K562 (cell line): ENCODE results near the gene INHA. TPM values are rescaled to one million over a fixed set of nuclear protein-coding genes. Genes with fewer than 3 reads are reported as not detected.
A peak's percentile ranks its signal among the peaks of the same experiment; 100 is the strongest.

ENCODE experiments used
- ARID2 ChIP-seq: fragments of 450-650 bp; IDR thresholded peaks from 2 replicates; pipeline ENCODE4 v1.6.1; 2017; ENCODE audit warnings: antibody characterized with exemption, mild to moderate bottlenecking
- PCBP1 ChIP-seq: fragments of 200-400 bp; formaldehyde crosslinking; IDR thresholded peaks from 2 replicates; pipeline ENCODE4 v1.6.1; 2018; ENCODE audit warnings: mild to moderate bottlenecking, low read depth, low read length; ENCODE audit not compliant: poor library complexity, severe bottlenecking
- POLR2B ChIP-seq: fragments of 450-650 bp; IDR thresholded peaks from 2 replicates; pipeline ENCODE4 v1.6.1; 2018; ENCODE audit warnings: low read depth; ENCODE audit not compliant: partially characterized antibody
- SMARCA5 ChIP-seq: fragments of 450-650 bp; IDR thresholded peaks from 2 replicates; pipeline ENCODE4 v1.6.1; 2016
- ZC3H11A ChIP-seq: IDR thresholded peaks from 2 replicates; pipeline ENCODE4 v1.6.1; 2012; ENCODE audit warnings: low read depth, low read length, improper control_type of control experiment
- polyA plus RNA-seq, 8 experiments: library from polyadenylated mRNA; depleted of rRNA in 4 of 8; stranded (reverse) in 5 of 8; unstranded in 3 of 8; fragments of >200 nt; fragmentation: Nextera tagmentation in 2 of 8; fragmentation: Illumina TruSeq in 1 of 8; extraction: Ambion mirVana in 2 of 8; extraction: Trizol in 1 of 8; gene quantifications; 2 replicates each; pipeline versions ENCODE4 v1.2.1 to v1.2.3, GENCODE V29; 2011 to 2014; ENCODE audit warnings: inconsistent platforms in 1 of 8, missing spikeins in 1 of 8
- total RNA-seq, 7 experiments: library from RNA; depleted of rRNA in 6 of 7; stranded (reverse); fragments of >200 nt in 6 of 7; fragmentation: Illumina TruSeq in 2 of 7; extraction: Trizol in 2 of 7; gene quantifications; 2 replicates each; pipeline versions ENCODE4 v1.2.1 to v1.2.3, GENCODE V29; 2011 to 2021; ENCODE audit warnings: low replicate concordance in 1 of 7
- TF ChIP-seq, protein P1 (sequence below): fragments of 250-450 bp; sonication (Bioruptor Pico); IDR thresholded peaks from 2 replicates; pipeline ENCODE4 v1.5.0; 2022; ENCODE audit warnings: mild to moderate bottlenecking
- TF ChIP-seq, protein P2 (sequence below): sonication (generic); formaldehyde crosslinking; IDR thresholded peaks from 2 replicates; pipeline ENCODE4 v1.8.0; 2022; ENCODE audit warnings: mild to moderate bottlenecking, missing genetic modification reagents
- TF ChIP-seq, protein P3 (sequence below): sonication (generic); formaldehyde crosslinking; IDR thresholded peaks from 2 replicates; pipeline ENCODE4 v1.8.1; 2023; ENCODE audit warnings: missing genetic modification reagents, mild to moderate bottlenecking, borderline replicate concordance
- TF ChIP-seq, protein P4 (sequence below): fragments of 450-650 bp; IDR thresholded peaks from 2 replicates; pipeline ENCODE4 v1.6.1; 2017; ENCODE audit warnings: mild to moderate bottlenecking, moderate library complexity
- TF ChIP-seq, protein P5 (sequence below): fragments of 450-650 bp; formaldehyde crosslinking; conservative IDR thresholded peaks from 2 replicates; pipeline ENCODE4 v1.4.0; 2022; ENCODE audit warnings: mild to moderate bottlenecking, missing genetic modification characterization

The INHA gene
- total and polyA plus RNA-seq, 9 of the 15 experiments (the other 6 are each of a cell fraction or from before 2014, with no cell fraction given), result 0.07 to 1.9 (median 0.40) TPM

GRCh38 chr2:219597552-219598307, 25.6 kb downstream of the INHA start, which contains the start of gene STK11IP (continued):
- TF ChIP-seq, protein P1, sequence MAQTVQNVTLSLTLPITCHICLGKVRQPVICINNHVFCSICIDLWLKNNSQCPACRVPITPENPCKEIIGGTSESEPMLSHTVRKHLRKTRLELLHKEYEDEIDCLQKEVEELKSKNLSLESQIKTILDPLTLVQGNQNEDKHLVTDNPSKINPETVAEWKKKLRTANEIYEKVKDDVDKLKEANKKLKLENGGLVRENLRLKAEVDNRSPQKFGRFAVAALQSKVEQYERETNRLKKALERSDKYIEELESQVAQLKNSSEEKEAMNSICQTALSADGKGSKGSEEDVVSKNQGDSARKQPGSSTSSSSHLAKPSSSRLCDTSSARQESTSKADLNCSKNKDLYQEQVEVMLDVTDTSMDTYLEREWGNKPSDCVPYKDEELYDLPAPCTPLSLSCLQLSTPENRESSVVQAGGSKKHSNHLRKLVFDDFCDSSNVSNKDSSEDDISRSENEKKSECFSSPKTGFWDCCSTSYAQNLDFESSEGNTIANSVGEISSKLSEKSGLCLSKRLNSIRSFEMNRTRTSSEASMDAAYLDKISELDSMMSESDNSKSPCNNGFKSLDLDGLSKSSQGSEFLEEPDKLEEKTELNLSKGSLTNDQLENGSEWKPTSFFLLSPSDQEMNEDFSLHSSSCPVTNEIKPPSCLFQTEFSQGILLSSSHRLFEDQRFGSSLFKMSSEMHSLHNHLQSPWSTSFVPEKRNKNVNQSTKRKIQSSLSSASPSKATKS, result no peak
- TF ChIP-seq, protein P2, sequence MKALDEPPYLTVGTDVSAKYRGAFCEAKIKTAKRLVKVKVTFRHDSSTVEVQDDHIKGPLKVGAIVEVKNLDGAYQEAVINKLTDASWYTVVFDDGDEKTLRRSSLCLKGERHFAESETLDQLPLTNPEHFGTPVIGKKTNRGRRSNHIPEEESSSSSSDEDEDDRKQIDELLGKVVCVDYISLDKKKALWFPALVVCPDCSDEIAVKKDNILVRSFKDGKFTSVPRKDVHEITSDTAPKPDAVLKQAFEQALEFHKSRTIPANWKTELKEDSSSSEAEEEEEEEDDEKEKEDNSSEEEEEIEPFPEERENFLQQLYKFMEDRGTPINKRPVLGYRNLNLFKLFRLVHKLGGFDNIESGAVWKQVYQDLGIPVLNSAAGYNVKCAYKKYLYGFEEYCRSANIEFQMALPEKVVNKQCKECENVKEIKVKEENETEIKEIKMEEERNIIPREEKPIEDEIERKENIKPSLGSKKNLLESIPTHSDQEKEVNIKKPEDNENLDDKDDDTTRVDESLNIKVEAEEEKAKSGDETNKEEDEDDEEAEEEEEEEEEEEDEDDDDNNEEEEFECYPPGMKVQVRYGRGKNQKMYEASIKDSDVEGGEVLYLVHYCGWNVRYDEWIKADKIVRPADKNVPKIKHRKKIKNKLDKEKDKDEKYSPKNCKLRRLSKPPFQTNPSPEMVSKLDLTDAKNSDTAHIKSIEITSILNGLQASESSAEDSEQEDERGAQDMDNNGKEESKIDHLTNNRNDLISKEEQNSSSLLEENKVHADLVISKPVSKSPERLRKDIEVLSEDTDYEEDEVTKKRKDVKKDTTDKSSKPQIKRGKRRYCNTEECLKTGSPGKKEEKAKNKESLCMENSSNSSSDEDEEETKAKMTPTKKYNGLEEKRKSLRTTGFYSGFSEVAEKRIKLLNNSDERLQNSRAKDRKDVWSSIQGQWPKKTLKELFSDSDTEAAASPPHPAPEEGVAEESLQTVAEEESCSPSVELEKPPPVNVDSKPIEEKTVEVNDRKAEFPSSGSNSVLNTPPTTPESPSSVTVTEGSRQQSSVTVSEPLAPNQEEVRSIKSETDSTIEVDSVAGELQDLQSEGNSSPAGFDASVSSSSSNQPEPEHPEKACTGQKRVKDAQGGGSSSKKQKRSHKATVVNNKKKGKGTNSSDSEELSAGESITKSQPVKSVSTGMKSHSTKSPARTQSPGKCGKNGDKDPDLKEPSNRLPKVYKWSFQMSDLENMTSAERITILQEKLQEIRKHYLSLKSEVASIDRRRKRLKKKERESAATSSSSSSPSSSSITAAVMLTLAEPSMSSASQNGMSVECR (CRISPR knock-in tag), result peak; percentile 99
- TF ChIP-seq, protein P3, sequence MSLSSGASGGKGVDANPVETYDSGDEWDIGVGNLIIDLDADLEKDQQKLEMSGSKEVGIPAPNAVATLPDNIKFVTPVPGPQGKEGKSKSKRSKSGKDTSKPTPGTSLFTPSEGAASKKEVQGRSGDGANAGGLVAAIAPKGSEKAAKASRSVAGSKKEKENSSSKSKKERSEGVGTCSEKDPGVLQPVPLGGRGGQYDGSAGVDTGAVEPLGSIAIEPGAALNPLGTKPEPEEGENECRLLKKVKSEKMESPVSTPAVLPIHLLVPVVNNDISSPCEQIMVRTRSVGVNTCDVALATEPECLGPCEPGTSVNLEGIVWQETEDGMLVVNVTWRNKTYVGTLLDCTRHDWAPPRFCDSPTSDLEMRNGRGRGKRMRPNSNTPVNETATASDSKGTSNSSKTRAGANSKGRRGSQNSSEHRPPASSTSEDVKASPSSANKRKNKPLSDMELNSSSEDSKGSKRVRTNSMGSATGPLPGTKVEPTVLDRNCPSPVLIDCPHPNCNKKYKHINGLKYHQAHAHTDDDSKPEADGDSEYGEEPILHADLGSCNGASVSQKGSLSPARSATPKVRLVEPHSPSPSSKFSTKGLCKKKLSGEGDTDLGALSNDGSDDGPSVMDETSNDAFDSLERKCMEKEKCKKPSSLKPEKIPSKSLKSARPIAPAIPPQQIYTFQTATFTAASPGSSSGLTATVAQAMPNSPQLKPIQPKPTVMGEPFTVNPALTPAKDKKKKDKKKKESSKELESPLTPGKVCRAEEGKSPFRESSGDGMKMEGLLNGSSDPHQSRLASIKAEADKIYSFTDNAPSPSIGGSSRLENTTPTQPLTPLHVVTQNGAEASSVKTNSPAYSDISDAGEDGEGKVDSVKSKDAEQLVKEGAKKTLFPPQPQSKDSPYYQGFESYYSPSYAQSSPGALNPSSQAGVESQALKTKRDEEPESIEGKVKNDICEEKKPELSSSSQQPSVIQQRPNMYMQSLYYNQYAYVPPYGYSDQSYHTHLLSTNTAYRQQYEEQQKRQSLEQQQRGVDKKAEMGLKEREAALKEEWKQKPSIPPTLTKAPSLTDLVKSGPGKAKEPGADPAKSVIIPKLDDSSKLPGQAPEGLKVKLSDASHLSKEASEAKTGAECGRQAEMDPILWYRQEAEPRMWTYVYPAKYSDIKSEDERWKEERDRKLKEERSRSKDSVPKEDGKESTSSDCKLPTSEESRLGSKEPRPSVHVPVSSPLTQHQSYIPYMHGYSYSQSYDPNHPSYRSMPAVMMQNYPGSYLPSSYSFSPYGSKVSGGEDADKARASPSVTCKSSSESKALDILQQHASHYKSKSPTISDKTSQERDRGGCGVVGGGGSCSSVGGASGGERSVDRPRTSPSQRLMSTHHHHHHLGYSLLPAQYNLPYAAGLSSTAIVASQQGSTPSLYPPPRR (CRISPR knock-in tag), result no peak
- TF ChIP-seq ARID2 (no peak), POLR2B (peak; percentile 82), ZC3H11A (no peak), SMARCA5 (no peak), PCBP1 (peak; percentile 49)
- TF ChIP-seq, protein P4, sequence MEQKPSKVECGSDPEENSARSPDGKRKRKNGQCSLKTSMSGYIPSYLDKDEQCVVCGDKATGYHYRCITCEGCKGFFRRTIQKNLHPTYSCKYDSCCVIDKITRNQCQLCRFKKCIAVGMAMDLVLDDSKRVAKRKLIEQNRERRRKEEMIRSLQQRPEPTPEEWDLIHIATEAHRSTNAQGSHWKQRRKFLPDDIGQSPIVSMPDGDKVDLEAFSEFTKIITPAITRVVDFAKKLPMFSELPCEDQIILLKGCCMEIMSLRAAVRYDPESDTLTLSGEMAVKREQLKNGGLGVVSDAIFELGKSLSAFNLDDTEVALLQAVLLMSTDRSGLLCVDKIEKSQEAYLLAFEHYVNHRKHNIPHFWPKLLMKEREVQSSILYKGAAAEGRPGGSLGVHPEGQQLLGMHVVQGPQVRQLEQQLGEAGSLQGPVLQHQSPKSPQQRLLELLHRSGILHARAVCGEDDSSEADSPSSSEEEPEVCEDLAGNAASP, result no peak
- TF ChIP-seq, protein P5, sequence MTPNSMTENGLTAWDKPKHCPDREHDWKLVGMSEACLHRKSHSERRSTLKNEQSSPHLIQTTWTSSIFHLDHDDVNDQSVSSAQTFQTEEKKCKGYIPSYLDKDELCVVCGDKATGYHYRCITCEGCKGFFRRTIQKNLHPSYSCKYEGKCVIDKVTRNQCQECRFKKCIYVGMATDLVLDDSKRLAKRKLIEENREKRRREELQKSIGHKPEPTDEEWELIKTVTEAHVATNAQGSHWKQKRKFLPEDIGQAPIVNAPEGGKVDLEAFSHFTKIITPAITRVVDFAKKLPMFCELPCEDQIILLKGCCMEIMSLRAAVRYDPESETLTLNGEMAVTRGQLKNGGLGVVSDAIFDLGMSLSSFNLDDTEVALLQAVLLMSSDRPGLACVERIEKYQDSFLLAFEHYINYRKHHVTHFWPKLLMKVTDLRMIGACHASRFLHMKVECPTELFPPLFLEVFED, result no peak
